Urinary bladder (tissue), 4 donors: ENCODE results near the gene TPRG1L. TPM values are rescaled to one million over a fixed set of nuclear protein-coding genes. Genes with fewer than 3 reads are reported as not detected.

Source experiments
- DNase-seq: peaks from one replicate; pipeline ENCODE4 v3.0.0-alpha.2; 2015; ENCODE audit errors: extremely low spot score
- H3K27ac ChIP-seq: one replicate; pipeline ENCODE4 v1.5.1; 2013; ENCODE audit warnings: low read depth, mild to moderate bottlenecking, moderate library complexity
- H3K36me3 ChIP-seq: one replicate; pipeline ENCODE4 v1.6.1; 2013; ENCODE audit warnings: mild to moderate bottlenecking, moderate library complexity; ENCODE audit not compliant: insufficient read depth
- H3K4me1 ChIP-seq: one replicate; pipeline ENCODE4 v1.6.1; 2013; ENCODE audit warnings: mild to moderate bottlenecking, moderate library complexity; ENCODE audit not compliant: insufficient read depth
- H3K4me3 ChIP-seq: one replicate; pipeline ENCODE4 v1.5.1; 2013; ENCODE audit warnings: low read depth, low read length
- WGBS: extraction: QIAGEN DNeasy Blood & Tissue Kit; methylation state at CpG from one replicate; pipeline ENCODE4 v1.1.7; 2013; 5-methylcytosine and 5-hydroxymethylcytosine counted together
- polyA plus RNA-seq: library from polyadenylated mRNA; stranded (reverse); fragments of 200-250 nt; gene quantifications from one replicate; pipeline ENCODE4 v1.2.3, GENCODE V29; 2013
- total RNA-seq: library from RNA; depleted of rRNA; stranded (reverse); fragments of >200 nt; gene quantifications from one replicate; pipeline ENCODE4 v1.2.3, GENCODE V29; 2014
- donor health status: healthy with polysubstance abuse.
- donor health status: healthy.

The TPRG1L gene
- total and polyA plus RNA-seq, 2 donors: 22.9 to 60.8 TPM

GRCh38 chr1:3656450-3657095 is 31.8 kb downstream of the TPRG1L start:
- Histone ChIP-seq H3K36me3 (no peaks in the 10 kb centered on the region), H3K27ac (no peak overlapping the region), H3K4me3 (no peak overlapping the region), H3K4me1 (no peaks in the 10 kb centered on the region)
- no peak for DNase-seq
- 82% methylated on average over 13 of the region's 13 CpGs for WGBS

DNA sequence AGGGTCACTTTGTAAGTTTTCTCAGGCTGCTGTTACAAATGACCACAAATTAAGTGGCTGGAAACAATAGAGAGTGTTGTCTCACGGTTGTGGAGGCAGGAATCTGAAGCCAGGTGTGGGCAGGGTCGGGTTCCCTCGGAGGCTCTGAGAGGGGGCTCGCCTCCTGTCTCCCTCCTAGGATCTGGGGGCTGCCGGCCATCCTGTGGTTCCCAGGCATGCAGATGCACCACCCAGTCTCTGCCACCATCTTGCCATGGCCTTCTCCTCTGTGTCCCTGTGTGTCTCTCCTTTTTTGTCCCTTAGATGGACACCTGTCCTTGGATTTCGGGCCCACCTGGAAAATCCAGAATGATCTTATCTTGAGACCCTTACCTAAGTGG is 32.3 kb downstream of the TPRG1L start:
- H3K4me1 ChIP-seq: no peaks in the 10 kb centered on the region
- DNase-seq: no peak
- no peak overlapping the region for H3K4me3 ChIP-seq
- no peak overlapping the region for H3K27ac ChIP-seq
- 71% methylated on average over 6 of the region's 6 CpGs for WGBS
- H3K36me3 ChIP-seq: no peaks in the 10 kb centered on the region

GRCh38 chr1:3657578-3658230 is 32.9 kb downstream of the TPRG1L start:
- Histone ChIP-seq H3K27ac (no peak overlapping the region), H3K4me1 (no peaks in the 10 kb centered on the region), H3K4me3 (no peak overlapping the region), H3K36me3 (no peaks in the 10 kb centered on the region)
- 62% methylated on average over 26 of the region's 26 CpGs for WGBS
- DNase-seq: no peak

- no peak for DNase-seq
- H3K4me1 ChIP-seq: no peaks in the 10 kb centered on the region
- no peaks in the 10 kb centered on the region for H3K36me3 ChIP-seq
- H3K27ac ChIP-seq: no peak overlapping the region
- 20% methylated on average over 14 of the region's 14 CpGs for WGBS
- H3K4me3 ChIP-seq: no peak overlapping the region
Observed at GRCh38 chr1:3658231-3658615, 33.4 kb downstream of the TPRG1L start.

DNA sequence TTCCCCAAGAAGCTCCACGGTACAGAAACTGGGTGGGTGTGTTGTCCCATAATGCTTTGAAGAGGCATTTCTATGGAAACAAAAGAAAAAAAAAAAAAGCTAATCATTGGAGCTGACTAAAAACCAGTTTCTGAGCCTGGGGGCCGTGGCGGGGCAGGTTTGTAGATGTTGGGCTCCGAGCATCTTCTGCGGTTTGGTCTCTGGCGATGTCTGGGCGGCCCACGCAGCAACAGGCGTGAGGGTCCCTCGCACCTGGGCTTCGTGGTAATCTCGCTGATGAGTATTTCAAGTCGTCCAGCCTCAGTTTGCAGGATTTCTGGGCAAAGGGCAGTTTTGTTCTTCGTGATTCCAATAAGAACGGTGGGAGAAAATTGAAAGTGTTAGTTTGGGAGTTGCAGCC is 34.3 kb downstream of the TPRG1L start:
- DNase-seq: no peak
- no peaks in the 10 kb centered on the region for H3K4me1 ChIP-seq
- no peak overlapping the region for H3K4me3 ChIP-seq
- H3K27ac ChIP-seq: no peak overlapping the region
- WGBS: 85% methylated on average over 15 of the region's 15 CpGs
- no peaks in the 10 kb centered on the region for H3K36me3 ChIP-seq

DNA sequence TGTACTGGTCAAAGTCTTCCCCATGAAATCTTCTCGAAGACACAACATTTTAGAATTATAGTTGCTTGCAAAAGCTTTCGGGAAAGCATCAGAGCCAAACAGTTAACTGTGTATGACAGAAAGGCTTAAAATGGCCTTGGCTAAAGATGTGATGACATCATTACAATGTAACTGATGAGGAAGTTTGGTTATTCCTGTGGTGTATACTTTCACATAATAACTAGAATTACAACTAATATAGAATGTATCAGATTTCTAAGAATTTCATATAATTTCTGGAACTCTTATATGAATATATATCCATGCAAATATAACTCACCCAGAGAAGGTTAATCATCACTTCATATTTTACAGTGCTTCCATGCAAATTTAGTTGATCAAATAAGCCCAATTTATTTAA is 35.9 kb downstream of the TPRG1L start:
- no peak overlapping the region for H3K4me3 ChIP-seq
- no peak overlapping the region for H3K27ac ChIP-seq
- 37% methylated on average over 2 of the region's 2 CpGs for WGBS
- no peaks in the 10 kb centered on the region for H3K36me3 ChIP-seq
- H3K4me1 ChIP-seq: no peaks in the 10 kb centered on the region
- no peak for DNase-seq

DNA sequence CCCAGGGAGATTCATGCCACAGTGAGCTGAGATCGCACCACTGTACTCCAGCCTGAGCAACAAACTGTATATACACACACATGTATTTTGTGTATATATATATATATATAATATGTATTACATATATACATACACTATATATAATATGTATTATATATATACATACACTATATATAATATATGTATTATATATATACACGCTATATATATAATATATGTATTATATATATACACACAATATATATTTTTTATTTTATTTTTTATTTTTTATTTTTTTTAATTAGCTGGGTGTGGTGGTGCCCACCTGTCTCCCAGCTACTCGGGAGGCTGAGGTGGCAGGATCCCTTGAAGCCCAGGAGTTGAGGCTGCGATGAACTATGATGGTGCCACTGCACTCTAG is 36.8 kb downstream of the TPRG1L start:
- WGBS: 91% methylated on average over 4 of the region's 4 CpGs
- Histone ChIP-seq H3K36me3 (no peaks in the 10 kb centered on the region), H3K4me1 (no peaks in the 10 kb centered on the region)

DNA sequence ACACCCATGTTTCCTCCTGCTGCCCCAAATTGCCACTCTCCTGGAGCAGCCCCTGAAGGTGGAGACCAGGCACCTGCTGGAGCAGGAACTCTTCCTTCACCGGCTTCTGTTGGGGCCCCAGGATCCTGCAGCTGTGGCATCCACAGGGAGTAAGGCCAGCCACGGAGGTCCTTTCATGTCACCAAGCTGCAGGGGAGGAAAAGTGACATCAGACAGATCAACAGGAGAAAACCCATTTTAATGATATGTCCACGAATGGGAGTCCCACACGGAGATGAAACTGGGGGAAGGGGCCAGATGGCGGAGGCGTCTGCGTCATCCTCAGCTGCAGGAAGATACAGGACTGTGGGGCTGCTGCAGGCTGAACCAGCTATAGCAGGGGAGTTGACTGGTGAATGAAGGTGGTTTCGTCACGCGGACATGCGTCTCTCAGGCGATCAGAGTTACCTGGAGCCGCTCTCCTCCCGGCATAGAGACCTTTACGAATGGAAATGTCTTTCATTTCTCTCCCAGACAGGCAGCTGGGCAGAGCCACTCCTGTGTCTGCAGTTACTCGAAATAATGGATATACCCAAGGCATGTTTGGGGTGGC is 37.4 kb downstream of the TPRG1L start:
- Histone ChIP-seq H3K27ac (no peak overlapping the region), H3K36me3 (no peaks in the 10 kb centered on the region), H3K4me1 (no peaks in the 10 kb centered on the region), H3K4me3 (no peak overlapping the region)
- WGBS: 80% methylated on average over 16 of the region's 16 CpGs
- DNase-seq: no peak

More for the DNA sequence above, 36.8 kb downstream of the TPRG1L start:
- DNase-seq: no peak
- Histone ChIP-seq H3K27ac (no peak overlapping the region), H3K4me3 (no peak overlapping the region)

DNA sequence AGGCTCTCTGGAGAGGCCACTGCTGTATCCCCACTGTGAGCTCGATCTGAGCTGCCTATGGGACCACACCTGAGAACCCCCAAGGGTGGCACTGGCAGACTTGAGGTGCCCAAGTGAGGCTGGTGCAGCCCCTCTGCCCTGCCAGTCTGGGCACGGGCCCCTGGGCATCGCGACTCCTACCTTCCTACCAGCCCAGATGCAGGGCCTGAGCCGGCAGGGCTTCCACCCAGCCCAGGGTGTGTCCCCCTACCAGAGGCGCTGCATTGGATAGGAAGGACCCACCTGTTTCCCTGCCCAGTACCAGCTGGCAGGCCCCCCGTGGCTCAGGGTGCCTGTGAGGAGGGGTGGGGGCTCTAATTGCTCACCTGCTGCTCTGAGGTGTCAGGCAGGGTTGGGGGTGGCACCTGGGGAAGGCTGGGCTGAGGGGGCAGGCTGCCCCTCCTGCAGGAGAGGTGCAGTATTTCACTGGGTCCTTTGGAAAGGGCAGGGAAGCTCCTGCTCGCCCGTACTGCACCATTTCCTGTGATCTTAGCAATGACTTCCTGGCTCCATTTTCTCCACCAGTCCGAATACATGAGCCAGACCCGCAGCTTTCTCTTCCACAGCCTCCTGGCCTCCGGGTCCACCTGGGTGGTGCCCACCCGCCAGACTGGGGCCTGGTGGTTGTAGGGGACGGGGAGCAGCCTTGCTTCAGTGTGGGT is 39.3 kb downstream of the TPRG1L start:
- no peak for DNase-seq
- 77% methylated on average over 14 of the region's 14 CpGs for WGBS

GRCh38 chr1:3664700-3665375 is 40.0 kb downstream of the TPRG1L start:
- no peak overlapping the region for H3K4me3 ChIP-seq
- WGBS: 68% methylated on average over 14 of the region's 14 CpGs
- H3K4me1 ChIP-seq: no peaks in the 10 kb centered on the region
- no peak overlapping the region for H3K27ac ChIP-seq
- no peak for DNase-seq
- H3K36me3 ChIP-seq: no peaks in the 10 kb centered on the region

More for the DNA sequence above, 39.3 kb downstream of the TPRG1L start:
- H3K36me3 ChIP-seq: no peaks in the 10 kb centered on the region
- H3K27ac ChIP-seq: no peak overlapping the region
- no peak overlapping the region for H3K4me3 ChIP-seq
- no peaks in the 10 kb centered on the region for H3K4me1 ChIP-seq

DNA sequence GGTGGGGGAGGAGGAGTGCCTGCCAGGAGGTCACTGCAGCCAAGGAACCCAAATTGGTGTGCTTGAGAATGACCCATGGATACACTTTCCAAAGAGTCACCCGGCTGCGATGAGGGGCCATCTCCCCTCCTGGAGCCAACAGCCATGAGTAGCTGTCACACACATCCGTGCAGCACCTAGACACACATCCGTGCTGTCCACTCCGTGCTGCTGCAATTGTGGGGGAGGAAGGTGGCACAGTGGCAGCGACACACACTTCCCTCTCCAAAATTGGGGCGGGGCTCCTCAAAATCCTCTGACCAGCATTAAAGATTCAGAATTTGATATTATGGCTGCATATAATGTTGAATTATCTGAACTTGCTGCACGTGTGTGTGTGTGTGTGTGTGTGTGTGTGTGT is 43.3 kb downstream of the TPRG1L start:
- H3K27ac ChIP-seq: no peak overlapping the region
- DNase-seq: no peak

GRCh38 chr1:3668585-3669300 is 43.9 kb downstream of the TPRG1L start:
- no peak for DNase-seq
- H3K36me3 ChIP-seq: no peaks in the 10 kb centered on the region
- H3K27ac ChIP-seq: no peak overlapping the region
- no peak overlapping the region for H3K4me3 ChIP-seq
- WGBS: 26% methylated on average over 30 of the region's 30 CpGs
- H3K4me1 ChIP-seq: no peaks in the 10 kb centered on the region

More for the DNA sequence above, 43.3 kb downstream of the TPRG1L start:
- H3K4me3 ChIP-seq: no peak overlapping the region
- H3K36me3 ChIP-seq: no peaks in the 10 kb centered on the region
- H3K4me1 ChIP-seq: no peaks in the 10 kb centered on the region
- WGBS: 65% methylated on average over 8 of the region's 8 CpGs

GRCh38 chr1:3669421-3669821 is 44.6 kb downstream of the TPRG1L start:
- no peak overlapping the region for H3K4me3 ChIP-seq
- no peaks in the 10 kb centered on the region for H3K36me3 ChIP-seq
- H3K27ac ChIP-seq: no peak overlapping the region
- no peak for DNase-seq
- WGBS: 72% methylated on average over 14 of the region's 14 CpGs
- no peaks in the 10 kb centered on the region for H3K4me1 ChIP-seq
